ENCODE measurements around the gene EFS.

Gene EFS

GRCh38 chr14:23349156-23349845 is 15.7 kb downstream of the EFS start:
- Histone ChIP-seq H3K36me3 (ENCODE audit: insufficient read depth) (no peaks in the 10 kb centered on the region), H3K4me2 (no peak overlapping the region)
- TF ChIP-seq CTCF (conservative IDR thresholded peaks at IDR 0.05; ENCODE audit: low read depth, low read length), result no peak

GRCh38 chr14:23348297-23348655 is 16.7 kb downstream of the EFS start:
- Histone ChIP-seq H3K4me2 (no peak overlapping the region), H3K9ac (no peak overlapping the region), H3K79me2 (ENCODE audit: insufficient read depth, low read depth) (no peaks in the 10 kb centered on the region), H3K27me3 (ENCODE audit: insufficient read depth, low read depth) (no peaks in the 10 kb centered on the region), H3K4me1 (ENCODE audit: low read depth, poor library complexity, severe bottlenecking) (no peaks in the 10 kb centered on the region), H3K4me3 (IDR thresholded peaks at IDR 0.05; ENCODE audit: insufficient read depth, low read depth, low read length) (no peak overlapping the region), H4K20me1 (ENCODE audit: insufficient read depth) (no peaks in the 10 kb centered on the region), H3K36me3 (ENCODE audit: insufficient read depth) (no peaks in the 10 kb centered on the region), H2AFZ (ENCODE audit: low read depth) (no peak overlapping the region), H3K27ac (no peak overlapping the region)
- TF ChIP-seq CTCF (conservative IDR thresholded peaks at IDR 0.05; ENCODE audit: low read depth, low read length), result no peak

More at GRCh38 chr14:23349156-23349845, 15.7 kb downstream of the EFS start:
- no peaks in the 10 kb centered on the region for H3K79me2 ChIP-seq (ENCODE audit: insufficient read depth, low read depth)
- no peaks in the 10 kb centered on the region for H4K20me1 ChIP-seq (ENCODE audit: insufficient read depth)
- H2AFZ ChIP-seq (ENCODE audit: low read depth), result no peak overlapping the region
- H3K9ac ChIP-seq, result no peak overlapping the region
- no peaks in the 10 kb centered on the region for H3K4me1 ChIP-seq (ENCODE audit: low read depth, poor library complexity, severe bottlenecking)
- H3K4me3 ChIP-seq (IDR thresholded peaks at IDR 0.05; ENCODE audit: insufficient read depth, low read depth, low read length), result no peak overlapping the region
- no peaks in the 10 kb centered on the region for H3K27me3 ChIP-seq (ENCODE audit: insufficient read depth, low read depth)
- no peak overlapping the region for H3K27ac ChIP-seq

GRCh38 chr14:23347406-23348296 is 17.3 kb downstream of the EFS start:
- H3K36me3 ChIP-seq (ENCODE audit: insufficient read depth), result no peaks in the 10 kb centered on the region
- no peak overlapping the region for H3K4me2 ChIP-seq
- no peak for TF ChIP-seq CTCF (conservative IDR thresholded peaks at IDR 0.05; ENCODE audit: low read depth, low read length)
- no peaks in the 10 kb centered on the region for H3K27me3 ChIP-seq (ENCODE audit: insufficient read depth, low read depth)
- no peak overlapping the region for H2AFZ ChIP-seq (ENCODE audit: low read depth)
- H4K20me1 ChIP-seq (ENCODE audit: insufficient read depth), result no peaks in the 10 kb centered on the region
- no peaks in the 10 kb centered on the region for H3K79me2 ChIP-seq (ENCODE audit: insufficient read depth, low read depth)
- no peak overlapping the region for H3K4me3 ChIP-seq (IDR thresholded peaks at IDR 0.05; ENCODE audit: insufficient read depth, low read depth, low read length)
- H3K9ac ChIP-seq, result no peak overlapping the region
- no peak overlapping the region for H3K27ac ChIP-seq
- no peaks in the 10 kb centered on the region for H3K4me1 ChIP-seq (ENCODE audit: low read depth, poor library complexity, severe bottlenecking)

- Histone ChIP-seq H2AFZ (ENCODE audit: low read depth) (no peak overlapping the region), H3K27me3 (ENCODE audit: insufficient read depth, low read depth) (no peaks in the 10 kb centered on the region), H3K9ac (no peak overlapping the region), H3K79me2 (ENCODE audit: insufficient read depth, low read depth) (no peaks in the 10 kb centered on the region), H3K4me1 (ENCODE audit: low read depth, poor library complexity, severe bottlenecking) (no peaks in the 10 kb centered on the region), H3K27ac (no peak overlapping the region), H3K36me3 (ENCODE audit: insufficient read depth) (no peaks in the 10 kb centered on the region), H3K4me2 (no peak overlapping the region), H3K4me3 (IDR thresholded peaks at IDR 0.05; ENCODE audit: insufficient read depth, low read depth, low read length) (no peak overlapping the region), H4K20me1 (ENCODE audit: insufficient read depth) (no peaks in the 10 kb centered on the region)
- no peak for TF ChIP-seq CTCF (conservative IDR thresholded peaks at IDR 0.05; ENCODE audit: low read depth, low read length)
Measured at GRCh38 chr14:23346693-23347405, 18.1 kb downstream of the EFS start.
